ENCODE measurements around the gene GLS.

GRCh38 chr2:190959911-190960788, 79.5 kb downstream of the GLS start:
- TF ChIP-seq, protein P1, sequence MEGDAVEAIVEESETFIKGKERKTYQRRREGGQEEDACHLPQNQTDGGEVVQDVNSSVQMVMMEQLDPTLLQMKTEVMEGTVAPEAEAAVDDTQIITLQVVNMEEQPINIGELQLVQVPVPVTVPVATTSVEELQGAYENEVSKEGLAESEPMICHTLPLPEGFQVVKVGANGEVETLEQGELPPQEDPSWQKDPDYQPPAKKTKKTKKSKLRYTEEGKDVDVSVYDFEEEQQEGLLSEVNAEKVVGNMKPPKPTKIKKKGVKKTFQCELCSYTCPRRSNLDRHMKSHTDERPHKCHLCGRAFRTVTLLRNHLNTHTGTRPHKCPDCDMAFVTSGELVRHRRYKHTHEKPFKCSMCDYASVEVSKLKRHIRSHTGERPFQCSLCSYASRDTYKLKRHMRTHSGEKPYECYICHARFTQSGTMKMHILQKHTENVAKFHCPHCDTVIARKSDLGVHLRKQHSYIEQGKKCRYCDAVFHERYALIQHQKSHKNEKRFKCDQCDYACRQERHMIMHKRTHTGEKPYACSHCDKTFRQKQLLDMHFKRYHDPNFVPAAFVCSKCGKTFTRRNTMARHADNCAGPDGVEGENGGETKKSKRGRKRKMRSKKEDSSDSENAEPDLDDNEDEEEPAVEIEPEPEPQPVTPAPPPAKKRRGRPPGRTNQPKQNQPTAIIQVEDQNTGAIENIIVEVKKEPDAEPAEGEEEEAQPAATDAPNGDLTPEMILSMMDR (conservative IDR thresholded peaks at IDR 0.05; ENCODE audit: low read length): no peak
- TF ChIP-seq EZH2phosphoT487 (IDR thresholded peaks at IDR 0.05; ENCODE audit: borderline replicate concordance): no peak

All from Loucy (cell line).